Measurements from ENCODE around the gene CFAP61.

Gene CFAP61

GRCh38 chr20:20020908-20021307 lies 31.4 kb upstream of the CFAP61 start:
- no peak overlapping the region for H3K4me3 ChIP-seq (ENCODE audit: low read depth, low read length)
- TF ChIP-seq, protein P1, sequence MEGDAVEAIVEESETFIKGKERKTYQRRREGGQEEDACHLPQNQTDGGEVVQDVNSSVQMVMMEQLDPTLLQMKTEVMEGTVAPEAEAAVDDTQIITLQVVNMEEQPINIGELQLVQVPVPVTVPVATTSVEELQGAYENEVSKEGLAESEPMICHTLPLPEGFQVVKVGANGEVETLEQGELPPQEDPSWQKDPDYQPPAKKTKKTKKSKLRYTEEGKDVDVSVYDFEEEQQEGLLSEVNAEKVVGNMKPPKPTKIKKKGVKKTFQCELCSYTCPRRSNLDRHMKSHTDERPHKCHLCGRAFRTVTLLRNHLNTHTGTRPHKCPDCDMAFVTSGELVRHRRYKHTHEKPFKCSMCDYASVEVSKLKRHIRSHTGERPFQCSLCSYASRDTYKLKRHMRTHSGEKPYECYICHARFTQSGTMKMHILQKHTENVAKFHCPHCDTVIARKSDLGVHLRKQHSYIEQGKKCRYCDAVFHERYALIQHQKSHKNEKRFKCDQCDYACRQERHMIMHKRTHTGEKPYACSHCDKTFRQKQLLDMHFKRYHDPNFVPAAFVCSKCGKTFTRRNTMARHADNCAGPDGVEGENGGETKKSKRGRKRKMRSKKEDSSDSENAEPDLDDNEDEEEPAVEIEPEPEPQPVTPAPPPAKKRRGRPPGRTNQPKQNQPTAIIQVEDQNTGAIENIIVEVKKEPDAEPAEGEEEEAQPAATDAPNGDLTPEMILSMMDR (IDR thresholded peaks at IDR 0.05; ENCODE audit: low read depth, low read length): no peak
- in situ Hi-C loops (cut with HindIII; ENCODE audit: low sequenced_read_pairs): no loop called here
- DNase-seq (ENCODE audit: low read depth, low spot score): no peak

DNA sequence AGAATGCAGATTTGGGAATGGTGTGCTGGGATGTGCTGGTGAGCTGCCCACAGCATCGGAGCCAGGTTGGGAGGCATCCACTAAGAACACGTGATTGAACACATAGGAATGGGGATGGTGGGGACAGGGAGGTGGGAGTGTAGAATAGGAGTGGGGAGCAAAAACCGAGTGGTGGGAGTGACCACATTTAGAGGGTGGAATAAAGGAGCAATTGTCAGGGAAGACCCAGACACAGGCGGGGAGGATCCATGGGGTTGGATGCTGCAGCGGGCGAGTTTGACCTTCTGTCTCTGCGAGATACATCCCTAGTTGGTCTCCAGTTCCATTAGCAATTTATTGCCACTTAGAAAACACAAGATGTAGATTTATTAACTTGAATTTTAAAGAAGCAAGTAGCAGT lies 30.5 kb upstream of the CFAP61 start:
- no peak for DNase-seq (ENCODE audit: low read depth, low spot score)
- in situ Hi-C loops (cut with HindIII; ENCODE audit: low sequenced_read_pairs): no loop called here
- TF ChIP-seq, protein P1 (IDR thresholded peaks at IDR 0.05; ENCODE audit: low read depth, low read length): no peak
- H3K4me3 ChIP-seq (ENCODE audit: low read depth, low read length): no peak overlapping the region

DNA sequence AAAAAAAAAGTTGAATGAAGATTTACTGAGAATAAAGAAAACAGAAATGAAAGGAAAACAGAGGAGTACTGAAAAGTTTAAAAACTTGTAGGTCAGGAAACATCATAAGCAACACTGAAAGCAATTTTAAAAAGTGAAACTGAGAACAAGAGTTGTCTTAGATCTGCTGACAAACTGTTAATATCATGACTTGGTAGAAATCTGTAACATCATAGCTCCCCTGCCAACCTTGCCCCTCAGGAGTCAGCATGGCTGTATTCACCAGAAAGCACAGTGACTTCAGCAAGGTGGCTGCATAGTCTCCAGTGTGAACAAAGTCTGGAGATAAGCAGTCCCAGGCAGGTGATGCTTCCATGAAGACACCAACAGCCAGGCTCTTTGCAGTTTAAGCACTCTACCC lies 29.8 kb upstream of the CFAP61 start:
- in situ Hi-C loops (cut with HindIII; ENCODE audit: low sequenced_read_pairs): no loop called here
- DNase-seq (ENCODE audit: low read depth, low spot score): no peak
- no peak overlapping the region for H3K4me3 ChIP-seq (ENCODE audit: low read depth, low read length)
- TF ChIP-seq, protein P1 (IDR thresholded peaks at IDR 0.05; ENCODE audit: low read depth, low read length): no peak

DNA sequence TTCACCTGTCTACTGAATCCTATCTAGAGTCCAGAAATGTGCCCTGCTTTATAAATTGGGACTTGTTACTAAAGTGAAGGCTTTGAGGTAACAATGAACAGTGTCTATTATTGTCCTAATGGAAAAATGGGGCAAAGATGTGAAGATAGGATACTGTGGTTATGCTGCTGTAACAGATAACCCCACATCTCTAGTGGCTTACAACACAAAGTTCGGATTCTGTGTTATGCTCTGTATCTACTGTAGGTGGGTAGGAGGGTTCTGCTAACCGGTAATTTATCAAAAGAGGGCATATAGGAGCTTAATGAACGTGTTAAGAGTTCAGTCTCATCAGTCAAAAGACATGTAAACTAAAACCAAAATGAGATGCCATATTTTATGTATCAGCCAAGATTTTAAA lies 28.9 kb upstream of the CFAP61 start:
- in situ Hi-C loops (cut with HindIII; ENCODE audit: low sequenced_read_pairs): no loop called here
- no peak overlapping the region for H3K4me3 ChIP-seq (ENCODE audit: low read depth, low read length)
- TF ChIP-seq, protein P1 (IDR thresholded peaks at IDR 0.05; ENCODE audit: low read depth, low read length): no peak
- no peak for DNase-seq (ENCODE audit: low read depth, low spot score)

DNA sequence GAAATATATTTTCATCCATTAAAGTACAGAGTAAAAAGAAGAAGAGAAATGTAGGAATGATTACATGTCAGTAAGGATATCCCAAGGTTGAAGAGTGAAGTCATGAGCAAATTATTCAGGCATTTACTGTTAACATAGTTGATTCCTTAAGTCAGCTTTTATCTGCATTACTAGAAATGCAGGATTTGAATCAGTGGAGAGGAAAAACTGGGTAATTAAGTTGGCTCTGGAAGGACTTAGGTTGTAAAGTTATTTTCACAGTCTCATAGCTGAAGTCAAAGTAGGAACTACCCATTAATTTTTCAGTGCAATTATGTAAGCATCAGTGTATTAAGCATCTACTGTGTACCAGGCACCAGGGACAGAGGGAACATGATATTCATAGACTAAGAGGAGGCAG lies 27.4 kb upstream of the CFAP61 start:
- peak; percentile 26 for DNase-seq (ENCODE audit: low read depth, low spot score)
- TF ChIP-seq, protein P1 (IDR thresholded peaks at IDR 0.05; ENCODE audit: low read depth, low read length): no peak
- no peak overlapping the region for H3K4me3 ChIP-seq (ENCODE audit: low read depth, low read length)
- in situ Hi-C loops (cut with HindIII; ENCODE audit: low sequenced_read_pairs): no loop called here

- in situ Hi-C loops (cut with HindIII; ENCODE audit: low sequenced_read_pairs): no loop called here
- TF ChIP-seq, protein P1 (IDR thresholded peaks at IDR 0.05; ENCODE audit: low read depth, low read length): no peak
- no peak for DNase-seq (ENCODE audit: low read depth, low spot score)
- no peak overlapping the region for H3K4me3 ChIP-seq (ENCODE audit: low read depth, low read length)
Observed at GRCh38 chr20:20027284-20027683, 25.0 kb upstream of the CFAP61 start.

- TF ChIP-seq, protein P1 (IDR thresholded peaks at IDR 0.05; ENCODE audit: low read depth, low read length): no peak
- no peak for DNase-seq (ENCODE audit: low read depth, low spot score)
- no peak overlapping the region for H3K4me3 ChIP-seq (ENCODE audit: low read depth, low read length)
- in situ Hi-C loops (cut with HindIII; ENCODE audit: low sequenced_read_pairs): no loop called here
Observed at GRCh38 chr20:20031790-20032189, 20.5 kb upstream of the CFAP61 start.

All from astrocyte of the spinal cord (primary cell).